Stimulated activated CD8-positive, alpha-beta memory T cell treated with anti-CD3 and anti-CD28 coated beads, Interleukin-12 subunit alpha, Interleukin-12 subunit beta, amount 100 ng/mL, for 24 hours (primary cell): ENCODE results near the gene TAP2.

Experiments
- DNase-seq: peaks from one replicate; pipeline ENCODE4 v3.0.0-alpha.2; 2020; ENCODE audit errors: extremely low read depth

Gene TAP2

DNA sequence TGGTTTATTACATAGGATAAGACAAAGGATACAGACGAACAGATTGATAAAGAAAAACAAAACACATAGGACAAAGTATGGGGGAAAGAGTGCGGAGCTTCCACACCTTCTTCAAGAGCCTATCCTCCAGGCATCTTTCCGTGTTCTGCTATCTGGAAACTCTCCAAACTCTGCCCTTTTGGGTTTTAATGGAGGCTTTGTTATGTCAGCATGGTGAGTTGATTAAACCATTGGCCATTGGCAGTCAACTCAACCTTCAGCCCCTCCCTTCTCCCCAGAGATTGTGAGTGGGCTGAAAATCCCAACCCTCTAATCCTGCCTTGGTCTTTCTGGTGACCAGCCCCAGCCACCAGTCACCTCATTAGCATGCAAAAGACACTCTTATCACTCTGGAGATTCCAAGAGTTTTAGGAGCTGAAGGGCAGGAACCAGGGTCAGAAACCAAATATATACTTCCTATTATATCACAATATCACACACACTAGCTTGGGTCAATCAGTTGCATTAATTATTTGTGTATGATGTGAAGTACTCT, 45.6 kb downstream of the TAP2 start:
- DNase-seq, result no peak

GRCh38 chr6:32790306-32790705, 48.2 kb downstream of the TAP2 start:
- DNase-seq, result no peak
